HFF-Myc (cell line): ENCODE results near the gene ZBTB21.
"Not testable (repeated sequence)": the region's sequence is repeated elsewhere in the genome, so short reads cannot be mapped to it uniquely, and the experiment has no call there.

Source experiments
- DNase-seq: peaks from one replicate; pipeline ENCODE4 v3.0.0-alpha.2; 2011; ENCODE audit warnings: low read depth; ENCODE audit errors: extremely low read depth
- H3K4me3 ChIP-seq: replicated peaks from 2 replicates; pipeline ENCODE4 v1.5.1; 2011; ENCODE audit warnings: low read depth, mild to moderate bottlenecking, control low read depth, low read length
- CTCF ChIP-seq: IDR thresholded peaks from 2 replicates; pipeline ENCODE4 v1.5.1; 2012; ENCODE audit warnings: mild to moderate bottlenecking, low read depth, low read length, control low read depth; ENCODE audit errors: missing control alignments

Gene ZBTB21

GRCh38 chr21:41950941-41951351, 59.2 kb downstream of the ZBTB21 start:
- no peak overlapping the region for H3K4me3 ChIP-seq
- DNase-seq, result no peak

GRCh38 chr21:41949631-41950030, 60.5 kb downstream of the ZBTB21 start:
- not testable (repeated sequence) for H3K4me3 ChIP-seq, DNase-seq

More at GRCh38 chr21:41950941-41951351, 59.2 kb downstream of the ZBTB21 start:
- no peak for TF ChIP-seq CTCF

GRCh38 chr21:41948901-41949300, 61.3 kb downstream of the ZBTB21 start:
- DNase-seq, result no peak
- TF ChIP-seq CTCF, result no peak

DNA sequence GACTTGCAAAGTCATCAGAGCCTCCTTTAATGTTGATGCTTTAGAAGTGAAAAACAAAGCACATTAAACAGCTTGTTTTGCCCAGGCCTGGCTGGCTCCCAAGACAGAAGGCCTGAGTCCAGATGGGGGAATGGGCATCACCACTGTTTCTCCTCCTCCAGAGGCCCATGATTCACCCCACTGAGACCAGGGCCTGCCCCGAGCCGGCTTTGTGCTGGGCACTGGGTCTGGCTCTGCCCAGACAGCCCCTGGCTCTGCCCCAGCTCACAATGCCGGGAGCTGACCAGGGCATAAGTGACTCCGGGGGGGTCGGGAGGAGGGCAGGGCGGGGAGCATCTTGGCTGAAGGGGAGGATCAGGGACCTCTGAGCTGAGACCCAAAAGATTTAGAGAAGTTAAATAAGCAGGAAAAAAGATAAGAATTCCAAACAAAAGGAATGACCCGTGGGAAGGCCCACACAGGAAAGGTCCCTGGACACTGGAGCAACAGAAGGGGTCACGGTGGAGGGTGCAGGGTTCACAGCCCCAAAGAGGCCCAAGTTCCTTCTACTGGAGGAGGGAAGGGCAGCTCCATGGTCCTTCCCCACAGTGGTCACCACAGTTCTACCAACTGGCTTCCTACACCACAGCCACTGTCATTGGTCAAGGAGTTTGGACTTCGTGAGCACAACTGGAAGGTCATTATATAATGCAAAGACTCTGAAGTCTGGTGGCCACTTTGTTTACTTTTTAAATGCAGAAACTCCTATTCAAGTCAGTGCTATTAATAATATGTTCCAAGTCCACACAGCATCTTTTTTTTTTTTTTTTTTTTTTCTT, 61.9 kb downstream of the ZBTB21 start:
- no peak overlapping the region for H3K4me3 ChIP-seq
- no peak for DNase-seq
- TF ChIP-seq CTCF, result no peak

More at GRCh38 chr21:41948901-41949300, 61.3 kb downstream of the ZBTB21 start:
- no peak overlapping the region for H3K4me3 ChIP-seq

GRCh38 chr21:41945982-41946381, 64.2 kb downstream of the ZBTB21 start:
- H3K4me3 ChIP-seq, result no peak overlapping the region
- no peak for DNase-seq
- TF ChIP-seq CTCF, result no peak

DNA sequence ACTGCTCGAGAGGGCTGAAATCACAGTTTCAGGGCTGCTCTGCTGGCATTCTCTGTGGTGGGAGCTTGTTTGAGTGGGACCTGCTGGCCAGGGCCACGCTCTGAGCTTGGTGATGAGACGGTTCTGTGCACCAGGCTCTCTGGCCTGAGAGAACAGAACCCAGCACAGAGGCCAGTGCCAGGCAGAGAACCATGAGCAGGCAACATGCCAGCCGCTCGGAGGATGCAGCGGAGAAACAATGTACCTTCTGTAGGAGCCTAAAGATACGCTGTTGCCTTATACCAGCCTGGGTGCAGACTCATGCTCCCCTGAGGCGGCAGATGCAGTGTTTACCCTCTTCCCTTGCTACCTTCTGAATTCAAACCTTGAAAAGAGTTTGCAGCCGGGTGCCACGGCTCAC, 66.3 kb downstream of the ZBTB21 start:
- TF ChIP-seq CTCF, result no peak
- no peak overlapping the region for H3K4me3 ChIP-seq
- no peak for DNase-seq

DNA sequence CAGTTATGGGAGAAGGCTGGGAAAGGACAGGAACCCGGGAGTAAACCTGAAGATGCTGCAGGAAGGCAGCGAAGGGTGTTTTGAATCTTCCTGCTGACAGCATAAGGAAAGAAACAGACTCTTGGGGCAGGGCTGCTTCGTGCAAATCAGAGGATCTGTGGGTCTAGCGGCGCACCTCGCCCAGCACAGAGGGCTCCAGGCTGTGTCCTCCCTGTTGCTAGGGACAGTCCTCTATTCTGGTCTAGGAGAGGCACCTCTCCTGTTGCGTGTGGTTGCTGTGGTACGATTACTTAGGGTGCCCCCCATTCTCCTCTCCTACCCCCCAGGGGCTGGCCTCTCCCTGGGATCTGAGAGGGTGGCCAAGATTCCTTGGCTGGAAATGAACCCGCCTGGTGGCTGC, 67.7 kb downstream of the ZBTB21 start:
- DNase-seq, result no peak
- no peak for TF ChIP-seq CTCF
- no peak overlapping the region for H3K4me3 ChIP-seq
